Neuron (in vitro differentiated cells): ENCODE results near the gene KPNA5.
"Not testable (repeated sequence)": the region's sequence is repeated elsewhere in the genome, so short reads cannot be mapped to it uniquely, and the experiment has no call there.

ENCODE experiments used
- H2AFZ ChIP-seq: one replicate; pipeline ENCODE4 v1.6.1; 2013; ENCODE audit warnings: low read depth, mild to moderate bottlenecking, inconsistent platforms, low read length, moderate library complexity
- H3K27me3 ChIP-seq: one replicate; pipeline ENCODE4 v1.6.1; 2013; ENCODE audit warnings: low read length; ENCODE audit not compliant: insufficient read depth
- H3K36me3 ChIP-seq: one replicate; pipeline ENCODE4 v1.6.1; 2013; ENCODE audit warnings: low read length; ENCODE audit not compliant: insufficient read depth
- H3K4me1 ChIP-seq: one replicate; pipeline ENCODE4 v1.6.1; 2013; ENCODE audit warnings: low read length; ENCODE audit not compliant: insufficient read depth
- H3K4me3 ChIP-seq: 2 replicates; pipeline ENCODE4 v1.5.1; 2013; ENCODE audit warnings: mild to moderate bottlenecking, low read length, moderate library complexity
- H3K9me3 ChIP-seq: one replicate; pipeline ENCODE4 v1.6.1; 2013; ENCODE audit warnings: low read length

Gene KPNA5

DNA sequence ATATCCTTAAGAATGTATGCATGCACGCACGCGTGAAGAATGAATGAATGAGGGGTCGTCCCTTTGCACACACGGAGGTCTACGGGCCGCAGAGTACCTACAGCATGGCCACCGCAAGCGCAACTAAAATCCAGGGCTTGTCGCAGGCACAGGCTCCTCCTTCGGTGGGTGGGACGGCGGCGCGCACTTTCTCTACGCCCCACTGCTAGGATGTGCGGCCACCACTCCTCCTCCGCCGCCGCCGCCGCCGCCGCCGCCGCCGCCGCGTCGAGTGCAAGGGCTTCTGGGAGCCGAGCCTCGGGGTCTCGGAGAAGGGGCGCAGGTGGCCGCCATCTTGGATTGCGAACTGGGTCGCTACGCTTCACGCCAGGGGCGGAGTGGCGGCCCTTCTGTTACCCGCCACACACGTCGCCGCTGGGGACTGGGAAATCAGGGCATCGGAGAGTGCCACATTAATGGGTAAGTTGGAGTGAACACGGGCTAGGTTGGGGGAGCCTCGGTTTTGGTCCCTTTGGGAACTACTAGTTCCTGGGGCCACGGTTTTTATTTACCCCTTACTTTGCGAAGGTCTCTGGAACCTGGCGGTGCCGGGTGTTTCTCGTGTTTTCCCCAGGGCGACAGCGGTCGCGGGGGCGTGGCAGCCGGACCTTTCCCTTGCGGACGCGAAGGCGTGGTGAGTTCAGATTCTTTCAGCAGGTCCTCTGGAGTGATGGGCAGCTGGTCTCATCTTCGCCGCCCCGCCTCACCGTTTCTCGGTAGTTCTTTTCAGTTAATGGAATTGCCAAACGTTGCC is at the start of gene KPNA5:
TSS of gene KPNA5 (plus strand) at position 332 of the 793 bp plus-strand sequence. CDS start at position 456, 124 bp downstream.
- H3K4me3 ChIP-seq = peak within 1 kb of the TSS; percentile 100
- H3K9me3 ChIP-seq = no peaks in the 10 kb centered on the region
- H3K27me3 ChIP-seq = no peaks in the 10 kb centered on the region
- peaks cover 8% of the 10 kb centered on the region for H3K36me3 ChIP-seq
- H2AFZ ChIP-seq = peak within 1 kb of the TSS; percentile 95
- H3K4me1 ChIP-seq = peaks cover 6% of the 10 kb centered on the region

DNA sequence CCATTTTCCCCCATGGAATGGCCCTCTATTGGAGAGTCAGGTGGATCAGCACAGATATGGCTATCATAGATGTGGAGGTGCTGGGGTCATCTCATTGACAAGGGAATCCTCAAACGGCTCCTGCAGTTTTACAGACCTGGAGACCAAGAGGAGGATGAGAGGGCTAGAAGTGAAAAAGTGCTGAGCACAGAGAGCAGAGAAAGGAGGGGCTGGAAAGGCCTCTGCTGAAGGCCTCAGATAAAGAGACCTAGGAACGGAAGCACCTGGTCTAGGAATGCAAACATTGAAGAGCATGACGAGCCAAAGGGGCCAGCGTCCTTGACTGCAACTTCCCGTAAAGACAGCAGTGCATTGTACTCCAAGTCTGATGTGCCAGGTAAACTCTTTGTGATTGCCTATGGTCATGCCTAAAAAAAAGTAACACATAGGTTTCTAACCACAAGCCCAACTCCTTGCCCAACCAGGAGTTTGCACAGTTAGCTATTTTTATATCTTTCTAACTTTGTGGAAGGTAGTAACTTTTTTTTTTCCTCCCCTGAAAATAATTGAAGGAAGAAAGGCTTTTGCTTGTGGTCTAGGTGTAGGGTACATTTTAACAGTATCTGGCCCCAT is 49.5 kb upstream of the KPNA5 start:
- Histone ChIP-seq H3K27me3 (no peaks in the 10 kb centered on the region), H2AFZ (no peak overlapping the region)

DNA sequence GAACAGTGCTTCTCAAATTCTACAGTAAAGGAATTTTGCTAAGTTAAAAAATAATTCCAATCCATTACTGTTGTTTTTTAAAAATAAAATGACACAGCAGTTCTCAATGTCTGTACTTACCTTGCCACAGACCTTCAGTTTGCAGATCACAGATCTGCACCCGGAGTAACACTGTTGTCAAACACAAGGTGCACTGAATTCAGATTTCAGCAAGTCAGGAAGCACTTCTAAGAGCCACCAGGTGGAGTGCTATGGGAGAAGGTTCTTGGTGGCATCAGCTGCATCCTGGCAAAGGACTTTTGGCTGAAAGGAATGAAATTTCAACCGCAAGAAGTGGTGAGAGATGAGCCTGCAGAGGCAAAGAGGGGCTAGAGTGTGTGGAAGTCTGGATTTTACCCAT is 47.3 kb upstream of the KPNA5 start:
- no peaks in the 10 kb centered on the region for H3K9me3 ChIP-seq
- no peaks in the 10 kb centered on the region for H3K4me1 ChIP-seq
- no peaks in the 10 kb centered on the region for H3K27me3 ChIP-seq
- H3K4me3 ChIP-seq = no peak overlapping the region
- H2AFZ ChIP-seq = no peak overlapping the region
- peaks cover 28% of the 10 kb centered on the region for H3K36me3 ChIP-seq

More for the DNA sequence above, 49.5 kb upstream of the KPNA5 start:
- H3K9me3 ChIP-seq = peaks cover 4% of the 10 kb centered on the region
- no peaks in the 10 kb centered on the region for H3K4me1 ChIP-seq
- no peak overlapping the region for H3K4me3 ChIP-seq
- H3K36me3 ChIP-seq = peaks cover 28% of the 10 kb centered on the region

DNA sequence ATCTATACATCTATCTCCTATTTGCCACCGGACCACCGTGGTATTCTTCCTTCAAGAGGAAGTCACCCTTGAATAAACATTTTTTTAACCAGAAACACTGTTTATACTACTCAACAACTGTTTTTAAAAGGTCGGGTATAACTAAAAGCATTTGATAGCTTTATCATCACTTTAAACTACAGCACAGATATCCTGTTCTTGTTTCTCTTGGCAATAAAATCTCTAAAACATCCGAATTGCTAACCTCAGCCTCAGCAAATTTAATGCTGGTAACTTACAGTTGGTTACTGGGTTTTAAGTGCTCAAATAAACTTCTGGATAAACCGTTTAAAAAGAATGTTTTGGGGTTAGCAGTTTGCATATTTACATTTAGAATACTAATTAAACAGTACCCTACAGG is 32.9 kb upstream of the KPNA5 start:
- Histone ChIP-seq H3K27me3 (no peaks in the 10 kb centered on the region), H3K9me3 (no peaks in the 10 kb centered on the region), H3K4me1 (no peaks in the 10 kb centered on the region), H3K4me3 (no peak overlapping the region), H2AFZ (no peak overlapping the region), H3K36me3 (peaks cover 38% of the 10 kb centered on the region)

DNA sequence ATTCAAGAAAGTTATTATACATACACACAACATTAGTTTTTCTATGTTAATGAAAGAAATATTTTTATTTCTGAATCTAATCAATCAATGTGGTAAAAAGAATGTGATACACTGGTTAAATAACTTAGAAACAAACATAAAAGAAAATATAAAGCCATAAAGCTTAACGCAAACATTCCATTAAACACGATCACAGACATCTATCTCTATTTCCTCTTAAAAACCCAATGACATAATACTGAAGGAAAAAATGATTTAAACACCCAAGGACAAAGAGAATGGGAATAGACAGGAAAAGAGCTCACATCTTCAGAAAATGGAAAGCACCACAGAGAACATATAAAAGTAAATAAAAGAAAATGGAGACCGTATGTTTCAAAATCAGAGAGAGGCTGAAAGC is 31.9 kb upstream of the KPNA5 start:
- peaks cover 38% of the 10 kb centered on the region for H3K36me3 ChIP-seq
- H3K4me1 ChIP-seq = no peaks in the 10 kb centered on the region
- H3K4me3 ChIP-seq = no peak overlapping the region
- H2AFZ ChIP-seq = no peak overlapping the region
- H3K27me3 ChIP-seq = no peaks in the 10 kb centered on the region
- no peaks in the 10 kb centered on the region for H3K9me3 ChIP-seq

DNA sequence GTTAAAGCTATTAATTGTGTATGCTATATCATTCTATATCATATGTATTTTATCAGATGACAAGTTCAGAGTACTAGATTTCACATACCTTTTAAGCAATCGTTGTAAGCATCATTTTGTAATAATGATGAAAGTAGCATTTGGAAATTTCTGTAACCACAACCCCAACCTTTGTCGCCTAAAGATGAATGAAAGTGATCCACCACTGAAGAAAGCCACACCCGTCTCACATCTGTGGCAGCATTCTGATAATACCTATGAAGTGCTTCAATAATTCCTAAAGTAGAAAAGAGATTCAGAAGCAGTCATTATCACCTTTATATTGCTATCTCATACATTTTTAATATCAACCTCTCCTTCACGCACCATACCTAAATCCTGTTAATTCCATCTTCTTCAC is 29.1 kb upstream of the KPNA5 start:
- Histone ChIP-seq H3K27me3 (no peaks in the 10 kb centered on the region), H3K4me1 (no peaks in the 10 kb centered on the region), H2AFZ (no peak overlapping the region), H3K9me3 (no peaks in the 10 kb centered on the region), H3K36me3 (peaks cover 34% of the 10 kb centered on the region), H3K4me3 (no peak overlapping the region)

DNA sequence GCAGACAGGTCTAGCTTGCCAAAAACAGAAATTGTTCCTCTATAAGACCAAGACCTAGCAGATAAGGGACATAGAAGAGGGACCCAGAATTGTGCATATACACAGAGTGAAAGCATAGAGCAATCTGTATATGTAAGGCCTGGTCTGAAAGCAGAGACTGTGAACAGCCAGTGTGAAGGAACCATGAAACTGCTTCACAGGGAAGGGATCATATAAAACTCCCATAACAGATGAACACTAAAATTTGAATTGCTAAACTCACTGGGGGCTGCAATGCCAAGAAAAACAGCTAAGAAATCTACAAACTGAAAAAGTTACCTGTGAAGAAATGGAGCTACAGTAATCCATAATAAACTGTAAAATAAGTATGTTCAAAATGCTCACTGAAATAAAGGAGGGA is 19.4 kb upstream of the KPNA5 start:
- no peak overlapping the region for H2AFZ ChIP-seq
- H3K36me3 ChIP-seq = peaks cover 18% of the 10 kb centered on the region

DNA sequence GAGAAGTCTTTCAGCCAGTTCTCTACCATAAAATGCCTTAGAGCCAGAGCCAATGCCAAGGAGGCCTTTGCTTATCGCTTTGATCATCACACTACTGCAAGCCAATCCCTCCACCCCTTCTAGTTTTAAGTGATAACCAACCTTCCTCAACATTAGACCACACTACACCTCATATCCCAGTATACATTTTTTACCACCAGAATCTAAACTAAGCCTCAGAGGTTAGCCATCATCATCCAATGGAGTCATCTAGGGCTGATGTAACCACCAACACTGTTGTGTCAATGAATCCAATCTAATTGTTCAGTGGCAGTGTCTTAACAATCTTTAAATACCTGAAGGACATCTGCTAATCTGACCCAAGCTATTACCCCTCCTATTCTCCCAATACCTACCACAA is 18.8 kb upstream of the KPNA5 start:
- H2AFZ ChIP-seq = no peak overlapping the region
- no peaks in the 10 kb centered on the region for H3K9me3 ChIP-seq
- H3K4me3 ChIP-seq = no peak overlapping the region
- H3K36me3 ChIP-seq = peaks cover 16% of the 10 kb centered on the region
- H3K4me1 ChIP-seq = peaks cover 19% of the 10 kb centered on the region
- H3K27me3 ChIP-seq = no peaks in the 10 kb centered on the region

More for the DNA sequence above, 19.4 kb upstream of the KPNA5 start:
- Histone ChIP-seq H3K9me3 (no peaks in the 10 kb centered on the region), H3K4me1 (peaks cover 13% of the 10 kb centered on the region), H3K27me3 (no peaks in the 10 kb centered on the region), H3K4me3 (no peak overlapping the region)

DNA sequence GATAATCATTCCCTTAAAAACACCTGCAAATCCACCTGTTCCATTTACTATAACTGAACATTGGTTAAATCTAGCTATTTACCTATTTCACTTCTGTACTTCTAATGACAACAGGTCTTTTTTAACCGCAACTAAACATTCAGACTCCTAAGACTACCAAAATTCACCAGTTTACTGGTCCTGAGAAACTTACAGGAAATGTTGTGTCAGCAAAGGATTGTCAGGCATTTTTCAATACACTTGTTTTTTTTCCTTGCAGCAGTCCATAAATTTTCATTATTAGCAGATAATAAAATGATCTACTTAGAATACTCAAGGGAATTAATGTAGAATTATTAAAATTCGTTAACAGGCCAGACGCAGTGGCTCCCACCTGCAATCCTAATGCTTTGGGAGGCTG is 17.7 kb upstream of the KPNA5 start:
- Histone ChIP-seq H2AFZ (no peak overlapping the region), H3K9me3 (no peaks in the 10 kb centered on the region), H3K36me3 (peaks cover 8% of the 10 kb centered on the region), H3K4me1 (peaks cover 25% of the 10 kb centered on the region), H3K4me3 (no peak overlapping the region), H3K27me3 (no peaks in the 10 kb centered on the region)

DNA sequence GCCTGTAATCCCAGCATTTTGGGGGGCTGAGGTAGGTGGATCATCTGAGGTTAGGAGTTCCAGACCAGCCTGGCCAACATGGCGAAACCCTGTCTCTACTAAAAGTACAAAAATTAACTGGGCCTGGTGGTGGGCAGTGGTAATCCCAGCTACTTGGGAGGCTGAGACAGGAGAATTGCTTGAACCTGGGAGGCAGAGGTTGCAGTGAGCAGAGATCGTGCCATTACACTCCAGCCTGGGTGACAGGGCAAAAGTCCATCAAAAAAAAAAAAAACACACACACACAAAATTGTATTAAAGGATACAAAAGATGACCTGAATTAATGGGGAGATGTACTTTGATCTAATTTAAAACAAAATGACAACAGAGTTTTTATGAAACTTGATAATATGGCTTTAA is 16.8 kb upstream of the KPNA5 start:
- not testable (repeated sequence) for H3K36me3 ChIP-seq, H3K27me3 ChIP-seq, H2AFZ ChIP-seq, H3K4me3 ChIP-seq, H3K9me3 ChIP-seq
- peaks cover 25% of the 10 kb centered on the region for H3K4me1 ChIP-seq

DNA sequence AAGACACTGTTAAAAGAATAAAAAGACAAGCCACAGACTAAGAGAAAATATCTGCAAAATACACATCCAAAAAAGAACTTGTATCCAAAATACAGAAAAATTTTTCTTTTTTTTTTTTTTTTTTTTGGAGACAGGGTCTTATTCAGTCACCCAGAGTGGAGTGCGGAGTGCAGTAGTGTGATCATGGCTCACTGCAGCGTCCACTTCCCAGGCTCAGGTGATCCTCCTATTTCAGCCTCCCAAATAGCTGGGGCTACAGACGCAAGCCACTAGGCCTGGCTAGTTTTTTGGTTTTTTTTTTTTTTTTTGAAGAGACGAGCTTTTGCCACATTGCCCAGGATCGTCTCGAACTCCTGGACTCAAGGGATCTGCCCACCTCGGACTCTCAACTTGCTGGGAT is 15.5 kb upstream of the KPNA5 start:
- Histone ChIP-seq H3K36me3 (peaks cover 7% of the 10 kb centered on the region), H3K27me3 (no peaks in the 10 kb centered on the region), H2AFZ (no peak overlapping the region), H3K4me3 (no peak overlapping the region), H3K9me3 (no peaks in the 10 kb centered on the region), H3K4me1 (peaks cover 25% of the 10 kb centered on the region)

DNA sequence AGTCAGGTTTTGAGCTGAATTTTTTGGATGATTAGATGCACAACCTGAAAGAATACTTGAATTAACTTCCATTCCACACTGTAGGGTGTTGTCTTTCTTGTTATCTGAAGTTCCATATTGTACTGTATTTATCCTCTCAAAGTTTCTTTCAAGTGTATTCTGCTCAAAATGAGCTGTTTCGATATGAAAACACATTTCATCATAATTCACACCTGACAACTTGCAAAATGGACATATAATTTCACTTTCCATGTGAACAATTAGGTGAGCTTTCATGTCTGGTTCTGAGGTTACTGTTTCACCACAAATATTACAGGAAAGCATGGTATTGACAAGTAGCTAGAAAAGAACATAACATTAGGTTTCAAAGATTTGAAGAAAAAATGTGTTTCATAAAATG is 14.1 kb upstream of the KPNA5 start:
- H3K27me3 ChIP-seq = no peaks in the 10 kb centered on the region
- peaks cover 7% of the 10 kb centered on the region for H3K36me3 ChIP-seq
- no peak overlapping the region for H2AFZ ChIP-seq
- peak overlapping the region; percentile 3 for H3K4me3 ChIP-seq
- no peaks in the 10 kb centered on the region for H3K9me3 ChIP-seq
- H3K4me1 ChIP-seq = peaks cover 25% of the 10 kb centered on the region

DNA sequence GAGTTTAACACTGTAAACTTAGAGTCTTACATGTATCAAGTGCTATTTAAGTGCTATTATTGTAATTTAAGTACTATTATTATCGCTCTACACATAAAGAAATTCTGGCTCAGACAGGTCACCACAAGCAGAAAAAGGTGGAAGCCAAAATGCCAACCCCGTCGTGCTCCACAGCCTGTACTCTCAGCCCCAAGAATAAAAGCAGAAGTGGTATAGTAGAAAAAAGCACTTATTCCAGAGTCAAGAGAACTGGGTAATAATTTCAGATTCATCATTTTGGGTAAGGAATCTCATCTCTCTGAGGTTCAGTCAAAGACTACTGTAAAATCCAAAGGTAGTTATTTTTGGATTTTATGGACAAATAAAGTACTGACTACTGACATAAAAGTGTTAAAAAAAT is 13.4 kb upstream of the KPNA5 start:
- peaks cover 25% of the 10 kb centered on the region for H3K4me1 ChIP-seq
- H3K27me3 ChIP-seq = peaks cover 6% of the 10 kb centered on the region
- H2AFZ ChIP-seq = no peak overlapping the region
- peak overlapping the region; percentile 77 for H3K4me3 ChIP-seq
- peaks cover 7% of the 10 kb centered on the region for H3K36me3 ChIP-seq
- no peaks in the 10 kb centered on the region for H3K9me3 ChIP-seq
